K562 (cell line): Measurements from ENCODE around the gene DNAJB11. TPM values are rescaled to one million over a fixed set of nuclear protein-coding genes. Genes with fewer than 3 reads are reported as not detected.

ENCODE experiments used
- ATAC-seq: fragments of 200-7000 bp; cut with Tn5 transposase; 3 replicates; pipeline ENCODE4 v1.9.1; 2020; ENCODE audit warnings: moderate library complexity
- BruUV-seq: library from RNA; stranded (reverse); fragments of 400-500 nt; replicated peaks from 2 replicates; lab custom pipeline; 2021; lab: Mats Ljungman, UMichigan
- CTCF ChIA-PET: fragments of 300-600 bp; formaldehyde crosslinking; extraction: SDS; loops from one replicate; lab custom pipeline; 2021; ENCODE audit warnings: low intra/inter-chr PET ratio; lab: Yijun Ruan, JAX
- POLR2A ChIA-PET: fragments of 300-600, 350-650 bp; sonication (Branson Sonifier 250); formaldehyde crosslinking; extraction: SDS; loops from one replicate; lab custom pipeline; 2021; ENCODE audit warnings: antibody characterized with exemption, inconsistent platforms; lab: Yijun Ruan, JAX
- DNase-seq, 4 experiments: peaks; one replicate each; pipeline versions ENCODE4 v3.0.0 to v3.0.0-alpha.2; 2011 to 2018; ENCODE audit warnings: low spot score in 3 of 4, mixed read lengths in 3 of 4; ENCODE audit errors: extremely low read depth in 1 of 4
- FAIRE-seq: peaks from 2 replicates; lab custom pipeline; 2011; peaks lifted over from hg19 to GRCh38; lab: Jason Lieb, UNC
- H2AFZ ChIP-seq: 2 replicates; pipeline ENCODE4 v1.6.0; 2011; ENCODE audit warnings: low read depth, low read length, control low read depth, inconsistent platforms
- H3K27ac ChIP-seq: fragments of 200-600 bp; 3 replicates; pipeline ENCODE4 v1.8.0; 2011; ENCODE audit warnings: low read depth, mild to moderate bottlenecking, control low read depth, inconsistent platforms, low read length, moderate library complexity, mixed read lengths; ENCODE audit errors: extremely low read depth
- H3K27me3 ChIP-seq, 2 experiments: fragments of 300-600 bp in 1 of 2; 2 replicates in 1 of 2; 3 replicates in 1 of 2; pipeline versions ENCODE4 v1.6.0 to v1.8.0; 2011; ENCODE audit warnings: inconsistent platforms in 2 of 2, low read length in 2 of 2, mild to moderate bottlenecking in 1 of 2, mixed read lengths in 1 of 2, moderate library complexity in 1 of 2; ENCODE audit not compliant: control insufficient read depth in 2 of 2, insufficient read depth in 2 of 2
- H3K36me3 ChIP-seq: fragments of 300-600 bp; 3 replicates; pipeline ENCODE4 v1.8.0; 2011; ENCODE audit warnings: mild to moderate bottlenecking, low read length, inconsistent platforms; ENCODE audit not compliant: control insufficient read depth, insufficient read depth
- H3K4me1 ChIP-seq, 2 experiments: fragments of 200-600 bp in 1 of 2; replicated peaks in 1 of 2; 2 replicates in 1 of 2; 3 replicates in 1 of 2; pipeline versions ENCODE4 v1.5.1 to v1.8.0; 2011; ENCODE audit warnings: inconsistent platforms in 2 of 2, low read length in 2 of 2, mild to moderate bottlenecking in 1 of 2, mixed read lengths in 1 of 2, moderate library complexity in 1 of 2; ENCODE audit not compliant: control insufficient read depth in 2 of 2, insufficient read depth in 2 of 2
- H3K4me2 ChIP-seq: 2 replicates; pipeline ENCODE4 v1.6.1; 2011; ENCODE audit warnings: low read length, control low read depth, inconsistent platforms, mixed read lengths; ENCODE audit not compliant: insufficient read depth
- H3K4me3 ChIP-seq: fragments of 200-600 bp; sonication (generic), shearing (Covaris generic); 2 replicates; pipeline ENCODE4 v1.5.1; 2016; ENCODE audit warnings: control low read depth, inconsistent platforms
- H3K79me2 ChIP-seq: fragments of 200-600 bp; 3 replicates; pipeline ENCODE4 v1.8.0; 2011; ENCODE audit warnings: low read length, inconsistent platforms; ENCODE audit not compliant: control insufficient read depth, insufficient read depth
- H3K9ac ChIP-seq, 2 experiments: 2 replicates each; pipeline versions ENCODE4 v1.6.0 to v1.6.1; 2011; ENCODE audit warnings: low read depth in 2 of 2, low read length in 2 of 2, control low read depth in 1 of 2, inconsistent platforms in 1 of 2, mild to moderate bottlenecking in 1 of 2, mixed read lengths in 1 of 2; ENCODE audit not compliant: insufficient read depth in 1 of 2
- H3K9me1 ChIP-seq: one replicate; pipeline ENCODE4 v1.6.0; 2011; ENCODE audit warnings: inconsistent platforms, mild to moderate bottlenecking, low read length, moderate library complexity; ENCODE audit not compliant: control insufficient read depth, insufficient read depth
- H3K9me3 ChIP-seq: replicated peaks from 2 replicates; pipeline ENCODE4 v1.5.1; 2011; ENCODE audit warnings: low read depth, low read length, inconsistent platforms; ENCODE audit not compliant: control insufficient read depth, insufficient read depth
- H4K20me1 ChIP-seq: replicated peaks from 2 replicates; pipeline ENCODE4 v1.6.1; 2011; ENCODE audit warnings: low read length, inconsistent platforms, mixed read lengths; ENCODE audit not compliant: control insufficient read depth, insufficient read depth
- ARID1B ChIP-seq: fragments of 450-650 bp; IDR thresholded peaks from 2 replicates; pipeline ENCODE4 v1.6.1; 2016; ENCODE audit warnings: antibody characterized with exemption, mild to moderate bottlenecking, inconsistent platforms
- DPF2 ChIP-seq: fragments of 450-650 bp; IDR thresholded peaks from 2 replicates; pipeline ENCODE4 v1.6.1; 2016
- NFE2 ChIP-seq: IDR thresholded peaks from 2 replicates; pipeline ENCODE4 v1.6.1; 2014; ENCODE audit warnings: antibody characterized with exemption, low read depth
- WGBS: fragments of 100-300 bp; shearing (Covaris generic); methylation state at CpG from one replicate; pipeline ENCODE4 v1.1.6; 2016; ENCODE audit warnings: low coverage, mixed read lengths; ENCODE audit not compliant: insufficient coverage; ENCODE audit errors: missing lambda C conversion rate; 5-methylcytosine and 5-hydroxymethylcytosine counted together
- in situ Hi-C: fragments of 300-500 bp; cut with MboI; formaldehyde crosslinking; loops from 4 replicates; pipeline ENCODE4 v1.15.0; 2018; ENCODE audit warnings: inconsistent platforms, mixed read lengths
- intact Hi-C: fragments of 100-400 bp; cut with micrococcal nuclease; formaldehyde crosslinking; loops from 2 replicates; pipeline ENCODE4 v1.14.2; 2022
- polyA plus RNA-seq, 8 experiments: library from polyadenylated mRNA; depleted of rRNA in 4 of 8; stranded (reverse) in 5 of 8; unstranded in 3 of 8; fragments of >200 nt; fragmentation: Nextera tagmentation in 2 of 8; fragmentation: Illumina TruSeq in 1 of 8; extraction: Ambion mirVana in 2 of 8; extraction: Trizol in 1 of 8; gene quantifications; 2 replicates each; pipeline versions ENCODE4 v1.2.1 to v1.2.3, GENCODE V29; 2011 to 2014; ENCODE audit warnings: inconsistent platforms in 1 of 8, missing spikeins in 1 of 8
- total RNA-seq, 7 experiments: library from RNA; depleted of rRNA in 6 of 7; stranded (reverse); fragments of >200 nt in 6 of 7; fragmentation: Illumina TruSeq in 2 of 7; extraction: Trizol in 2 of 7; gene quantifications; 2 replicates each; pipeline versions ENCODE4 v1.2.1 to v1.2.3, GENCODE V29; 2011 to 2021; ENCODE audit warnings: low replicate concordance in 1 of 7
- TF ChIP-seq, protein P1 (sequence below): fragments of 450-650 bp; IDR thresholded peaks from 2 replicates; pipeline ENCODE4 v1.6.1; 2016; ENCODE audit warnings: mild to moderate bottlenecking, moderate library complexity

The DNAJB11 gene
- total and polyA plus RNA-seq, 9 of the 15 experiments (the other 6 are each of a cell fraction or from before 2014, with no cell fraction given), result 14.8 to 74.7 (median 63.8) TPM

DNA sequence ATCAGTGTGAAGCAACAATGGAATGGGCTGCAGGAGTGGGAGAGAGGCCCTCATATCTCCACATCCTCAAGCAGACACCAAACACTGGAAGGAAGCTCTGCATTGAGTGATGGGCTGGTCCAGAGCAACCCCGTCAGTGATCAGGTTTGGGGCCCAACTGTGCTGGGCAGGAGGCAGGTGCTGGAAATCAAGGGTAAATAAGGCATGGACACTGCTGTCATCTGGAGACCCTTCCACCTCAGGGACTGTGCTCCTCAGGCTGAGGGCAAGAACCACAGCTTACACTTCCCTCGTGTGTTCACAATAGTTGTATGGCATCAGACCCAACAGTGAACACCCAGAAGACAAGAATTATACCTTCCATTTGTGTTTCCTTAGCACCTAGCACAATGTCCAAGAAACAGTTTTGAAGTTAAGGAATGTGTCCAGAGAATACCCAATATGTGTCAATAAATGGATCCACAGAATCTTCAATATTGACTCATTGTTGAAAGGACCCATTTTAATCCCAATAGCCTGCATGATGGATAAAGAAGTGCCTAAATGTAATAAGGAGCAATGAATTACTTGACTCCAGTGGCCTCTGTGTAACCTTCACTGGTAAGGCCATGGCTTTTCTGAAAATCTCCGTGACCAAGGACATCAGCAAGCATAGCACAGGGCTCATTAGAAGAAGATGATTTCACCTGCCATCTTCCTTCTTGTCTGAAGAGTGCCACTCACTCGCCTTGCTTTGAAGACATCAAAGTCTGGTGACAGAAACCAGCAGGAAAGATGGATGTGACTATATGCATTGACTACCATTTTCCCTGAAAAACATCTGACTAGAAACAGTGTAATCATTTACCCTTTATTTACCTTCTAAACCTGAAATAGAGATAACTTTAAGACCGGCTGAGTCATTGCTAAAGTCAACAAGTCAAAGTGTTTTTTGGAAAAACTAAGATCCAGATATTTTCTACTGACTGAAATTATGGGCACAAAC, 35.3 kb downstream of the DNAJB11 start:
- CTCF ChIA-PET, result no interaction called here
- Histone ChIP-seq H2AFZ (no peak overlapping the region), H3K4me2 (no peak overlapping the region), H3K36me3 (no peaks in the 10 kb centered on the region), H3K9ac (no peak overlapping the region), H3K79me2 (no peaks in the 10 kb centered on the region), H4K20me1 (no peaks in the 10 kb centered on the region), H3K9me3 (no peaks in the 10 kb centered on the region), H3K27me3 (no peaks in the 10 kb centered on the region; a peak in 2 of 5 replicates), H3K4me1 (peaks cover 0 to 9% of the 10 kb centered on the region in 2 experiments; a peak in 2 of 5 replicates), H3K4me3 (no peak overlapping the region), H3K9me1 (no peaks in the 10 kb centered on the region), H3K27ac (no peak overlapping the region)
- intact Hi-C loops (loop anchor here (5.0 kb wide), 1 partner anchor 624 kb away; no protein-coding TSS in a partner anchor), in situ Hi-C loops (no loop called here)
- BruUV-seq, result no TSS peak
- 23% methylated on average over 5 of the region's 5 CpGs for WGBS
- no peak for ATAC-seq
- DNase-seq, result no peak
- FAIRE-seq, result no peak
- POLR2A ChIA-PET, result no interaction called here
- TF ChIP-seq DPF2 (peak; percentile 46; the same call in 1 of the 2 replicates), NFE2 (peak; percentile 65), ARID1B (peak; percentile 71)
- TF ChIP-seq, protein P1, sequence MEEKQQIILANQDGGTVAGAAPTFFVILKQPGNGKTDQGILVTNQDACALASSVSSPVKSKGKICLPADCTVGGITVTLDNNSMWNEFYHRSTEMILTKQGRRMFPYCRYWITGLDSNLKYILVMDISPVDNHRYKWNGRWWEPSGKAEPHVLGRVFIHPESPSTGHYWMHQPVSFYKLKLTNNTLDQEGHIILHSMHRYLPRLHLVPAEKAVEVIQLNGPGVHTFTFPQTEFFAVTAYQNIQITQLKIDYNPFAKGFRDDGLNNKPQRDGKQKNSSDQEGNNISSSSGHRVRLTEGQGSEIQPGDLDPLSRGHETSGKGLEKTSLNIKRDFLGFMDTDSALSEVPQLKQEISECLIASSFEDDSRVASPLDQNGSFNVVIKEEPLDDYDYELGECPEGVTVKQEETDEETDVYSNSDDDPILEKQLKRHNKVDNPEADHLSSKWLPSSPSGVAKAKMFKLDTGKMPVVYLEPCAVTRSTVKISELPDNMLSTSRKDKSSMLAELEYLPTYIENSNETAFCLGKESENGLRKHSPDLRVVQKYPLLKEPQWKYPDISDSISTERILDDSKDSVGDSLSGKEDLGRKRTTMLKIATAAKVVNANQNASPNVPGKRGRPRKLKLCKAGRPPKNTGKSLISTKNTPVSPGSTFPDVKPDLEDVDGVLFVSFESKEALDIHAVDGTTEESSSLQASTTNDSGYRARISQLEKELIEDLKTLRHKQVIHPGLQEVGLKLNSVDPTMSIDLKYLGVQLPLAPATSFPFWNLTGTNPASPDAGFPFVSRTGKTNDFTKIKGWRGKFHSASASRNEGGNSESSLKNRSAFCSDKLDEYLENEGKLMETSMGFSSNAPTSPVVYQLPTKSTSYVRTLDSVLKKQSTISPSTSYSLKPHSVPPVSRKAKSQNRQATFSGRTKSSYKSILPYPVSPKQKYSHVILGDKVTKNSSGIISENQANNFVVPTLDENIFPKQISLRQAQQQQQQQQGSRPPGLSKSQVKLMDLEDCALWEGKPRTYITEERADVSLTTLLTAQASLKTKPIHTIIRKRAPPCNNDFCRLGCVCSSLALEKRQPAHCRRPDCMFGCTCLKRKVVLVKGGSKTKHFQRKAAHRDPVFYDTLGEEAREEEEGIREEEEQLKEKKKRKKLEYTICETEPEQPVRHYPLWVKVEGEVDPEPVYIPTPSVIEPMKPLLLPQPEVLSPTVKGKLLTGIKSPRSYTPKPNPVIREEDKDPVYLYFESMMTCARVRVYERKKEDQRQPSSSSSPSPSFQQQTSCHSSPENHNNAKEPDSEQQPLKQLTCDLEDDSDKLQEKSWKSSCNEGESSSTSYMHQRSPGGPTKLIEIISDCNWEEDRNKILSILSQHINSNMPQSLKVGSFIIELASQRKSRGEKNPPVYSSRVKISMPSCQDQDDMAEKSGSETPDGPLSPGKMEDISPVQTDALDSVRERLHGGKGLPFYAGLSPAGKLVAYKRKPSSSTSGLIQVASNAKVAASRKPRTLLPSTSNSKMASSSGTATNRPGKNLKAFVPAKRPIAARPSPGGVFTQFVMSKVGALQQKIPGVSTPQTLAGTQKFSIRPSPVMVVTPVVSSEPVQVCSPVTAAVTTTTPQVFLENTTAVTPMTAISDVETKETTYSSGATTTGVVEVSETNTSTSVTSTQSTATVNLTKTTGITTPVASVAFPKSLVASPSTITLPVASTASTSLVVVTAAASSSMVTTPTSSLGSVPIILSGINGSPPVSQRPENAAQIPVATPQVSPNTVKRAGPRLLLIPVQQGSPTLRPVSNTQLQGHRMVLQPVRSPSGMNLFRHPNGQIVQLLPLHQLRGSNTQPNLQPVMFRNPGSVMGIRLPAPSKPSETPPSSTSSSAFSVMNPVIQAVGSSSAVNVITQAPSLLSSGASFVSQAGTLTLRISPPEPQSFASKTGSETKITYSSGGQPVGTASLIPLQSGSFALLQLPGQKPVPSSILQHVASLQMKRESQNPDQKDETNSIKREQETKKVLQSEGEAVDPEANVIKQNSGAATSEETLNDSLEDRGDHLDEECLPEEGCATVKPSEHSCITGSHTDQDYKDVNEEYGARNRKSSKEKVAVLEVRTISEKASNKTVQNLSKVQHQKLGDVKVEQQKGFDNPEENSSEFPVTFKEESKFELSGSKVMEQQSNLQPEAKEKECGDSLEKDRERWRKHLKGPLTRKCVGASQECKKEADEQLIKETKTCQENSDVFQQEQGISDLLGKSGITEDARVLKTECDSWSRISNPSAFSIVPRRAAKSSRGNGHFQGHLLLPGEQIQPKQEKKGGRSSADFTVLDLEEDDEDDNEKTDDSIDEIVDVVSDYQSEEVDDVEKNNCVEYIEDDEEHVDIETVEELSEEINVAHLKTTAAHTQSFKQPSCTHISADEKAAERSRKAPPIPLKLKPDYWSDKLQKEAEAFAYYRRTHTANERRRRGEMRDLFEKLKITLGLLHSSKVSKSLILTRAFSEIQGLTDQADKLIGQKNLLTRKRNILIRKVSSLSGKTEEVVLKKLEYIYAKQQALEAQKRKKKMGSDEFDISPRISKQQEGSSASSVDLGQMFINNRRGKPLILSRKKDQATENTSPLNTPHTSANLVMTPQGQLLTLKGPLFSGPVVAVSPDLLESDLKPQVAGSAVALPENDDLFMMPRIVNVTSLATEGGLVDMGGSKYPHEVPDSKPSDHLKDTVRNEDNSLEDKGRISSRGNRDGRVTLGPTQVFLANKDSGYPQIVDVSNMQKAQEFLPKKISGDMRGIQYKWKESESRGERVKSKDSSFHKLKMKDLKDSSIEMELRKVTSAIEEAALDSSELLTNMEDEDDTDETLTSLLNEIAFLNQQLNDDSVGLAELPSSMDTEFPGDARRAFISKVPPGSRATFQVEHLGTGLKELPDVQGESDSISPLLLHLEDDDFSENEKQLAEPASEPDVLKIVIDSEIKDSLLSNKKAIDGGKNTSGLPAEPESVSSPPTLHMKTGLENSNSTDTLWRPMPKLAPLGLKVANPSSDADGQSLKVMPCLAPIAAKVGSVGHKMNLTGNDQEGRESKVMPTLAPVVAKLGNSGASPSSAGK, result no peak
